HepG2 (cell line): ENCODE data around the gene GPRC5B. TPM values are rescaled to one million over a fixed set of nuclear protein-coding genes. Genes with fewer than 3 reads are reported as not detected.

ENCODE experiments used
- polyA plus RNA-seq, 8 experiments: library from polyadenylated mRNA; depleted of rRNA in 3 of 8; stranded (reverse) in 7 of 8; unstranded in 1 of 8; fragments of >200 nt; fragmentation: Illumina TruSeq in 4 of 8; extraction: Trizol in 4 of 8; gene quantifications; 2 replicates each; pipeline versions ENCODE4 v1.2.1 to v1.2.3, GENCODE V29; 2011 to 2016; ENCODE audit warnings: low read depth in 4 of 8, missing spikeins in 1 of 8, mixed read lengths in 1 of 8; ENCODE audit not compliant: insufficient read depth in 1 of 8
- small RNA-seq, 3 experiments: library from RNA; depleted of rRNA; stranded (forward); fragments of <200 nt; gene quantifications; one replicate each; pipeline ENCODE3, GENCODE V24; 2012; ENCODE audit warnings: low read depth in 2 of 3, low replicate concordance in 1 of 3; ENCODE audit not compliant: insufficient read length in 3 of 3, insufficient read depth in 2 of 3
- total RNA-seq, 5 experiments: library from RNA; depleted of rRNA; stranded (reverse); fragments of >200 nt; fragmentation: Illumina TruSeq; extraction: Trizol; gene quantifications; 2 replicates each; pipeline ENCODE4 v1.2.3, GENCODE V29; 2016; ENCODE audit warnings: low read depth in 1 of 5

Gene GPRC5B
- total and polyA plus RNA-seq, 2 of the 13 experiments (the other 11 are each of a cell fraction or from before 2014, with no cell fraction given), result 0.46 to 0.53 TPM

Small RNA genes lying within 50 kb of the gene (small RNA-seq; reads per million reads assigned to genes)
- gene LARP7P2, result 0 reads per million in 3 experiments

Other genes with a start within 250 kb of the GPRC5B start
- 57.5 and 80.3 TPM in 2 replicates for gene KNOP1, start 166.6 kb downstream of the GPRC5B start, total RNA-seq (2016; rRNA removed; fragmentation: Illumina TruSeq; extraction: Trizol)
- 20.6 and 21.2 TPM in 2 replicates for gene KNOP1, start 166.6 kb downstream of the GPRC5B start, polyA plus RNA-seq (2011; rRNA removed)
- gene IQCK, start 166.6 kb downstream of the GPRC5B start, total RNA-seq (2016; rRNA removed; fragmentation: Illumina TruSeq; extraction: Trizol), result 7.3 and 11.9 TPM in 2 replicates
- 3.0 and 5.1 TPM in 2 replicates for gene IQCK, start 166.6 kb downstream of the GPRC5B start, polyA plus RNA-seq (2011; rRNA removed)
- gene GPR139, start 189.0 kb upstream of the GPRC5B start, total RNA-seq (2016; rRNA removed; fragmentation: Illumina TruSeq; extraction: Trizol), result not detected in 2 replicates
- gene GPR139, start 189.0 kb upstream of the GPRC5B start, polyA plus RNA-seq (2011; rRNA removed), result not detected in 2 replicates